Liver (tissue), 9 donors: Measurements from ENCODE around the gene FLAD1. TPM values are rescaled to one million over a fixed set of nuclear protein-coding genes. Genes with fewer than 3 reads are reported as not detected.

Source experiments
- DNase-seq: peaks from one replicate; pipeline ENCODE4 v3.0.0-alpha.2; 2017; ENCODE audit warnings: low spot score
- H3K27ac ChIP-seq, 2 donors: one replicate each; pipeline ENCODE4 v1.7.0; 2013; ENCODE audit warnings: inconsistent platforms in 2 of 2, low read length in 2 of 2, control low read depth in 1 of 2, low read depth in 1 of 2, mild to moderate bottlenecking in 1 of 2
- H3K27me3 ChIP-seq, 4 donors: one replicate each; pipeline versions ENCODE4 v1.6.1 to v1.7.0; 2013; ENCODE audit warnings: low read length in 3 of 4, inconsistent platforms in 1 of 4, mild to moderate bottlenecking in 1 of 4, moderate library complexity in 1 of 4; ENCODE audit not compliant: control insufficient read depth in 4 of 4, insufficient read depth in 4 of 4
- H3K36me3 ChIP-seq, 4 donors: one replicate each; pipeline versions ENCODE4 v1.6.1 to v1.7.0; 2013; ENCODE audit warnings: low read length in 3 of 4, mild to moderate bottlenecking in 3 of 4, low read depth in 1 of 4, moderate library complexity in 1 of 4; ENCODE audit not compliant: control insufficient read depth in 4 of 4, insufficient read depth in 3 of 4
- H3K4me1 ChIP-seq, 4 donors: one replicate each; pipeline versions ENCODE4 v1.6.1 to v1.7.0; 2013; ENCODE audit warnings: low read length in 3 of 4, mild to moderate bottlenecking in 3 of 4, moderate library complexity in 1 of 4; ENCODE audit not compliant: control insufficient read depth in 4 of 4, insufficient read depth in 4 of 4
- H3K4me3 ChIP-seq, 3 donors: one replicate each; pipeline versions ENCODE4 v1.6.1 to v1.7.0; 2013; ENCODE audit warnings: low read length in 3 of 3, control low read depth in 1 of 3, low read depth in 1 of 3, mild to moderate bottlenecking in 1 of 3
- H3K9ac ChIP-seq, 2 donors: one replicate each; pipeline ENCODE4 v1.7.0; 2013; ENCODE audit warnings: low read length in 2 of 2, mild to moderate bottlenecking in 2 of 2, moderate library complexity in 2 of 2, control low read depth in 1 of 2, low read depth in 1 of 2
- H3K9me3 ChIP-seq, 4 donors: one replicate each; pipeline versions ENCODE4 v1.6.1 to v1.7.0; 2013; ENCODE audit warnings: low read length in 3 of 4; ENCODE audit not compliant: control insufficient read depth in 4 of 4
- ATF3 ChIP-seq: IDR thresholded peaks from 2 replicates; pipeline ENCODE4 v1.6.1; 2016; ENCODE audit warnings: antibody characterized with exemption
- CTCF ChIP-seq: fragments of 150-350 bp; IDR thresholded peaks from 2 replicates; pipeline ENCODE4 v1.5.1; 2017; ENCODE audit warnings: improper control_type of control experiment, low read depth, low read length; ENCODE audit not compliant: missing input control
- EGR1 ChIP-seq, 2 donors: IDR thresholded peaks; 2 replicates each; pipeline ENCODE4 v1.6.1; 2016 to 2018; ENCODE audit warnings: antibody characterized with exemption in 2 of 2, low read depth in 2 of 2
- FOXA1 ChIP-seq: IDR thresholded peaks from 2 replicates; pipeline ENCODE4 v1.6.1; 2016; ENCODE audit warnings: antibody characterized with exemption
- FOXA2 ChIP-seq: IDR thresholded peaks from 2 replicates; pipeline ENCODE4 v1.6.1; 2016; ENCODE audit warnings: antibody characterized with exemption
- GABPA ChIP-seq, 2 donors: IDR thresholded peaks in 1 of 2; conservative IDR thresholded peaks in 1 of 2; 2 replicates each; pipeline ENCODE4 v1.6.1; 2016; ENCODE audit warnings: antibody characterized with exemption in 2 of 2, mild to moderate bottlenecking in 1 of 2, moderate library complexity in 1 of 2
- HNF4A ChIP-seq, 2 donors: conservative IDR thresholded peaks; 2 replicates each; pipeline ENCODE4 v1.6.1; 2016; ENCODE audit warnings: antibody characterized with exemption in 2 of 2, mild to moderate bottlenecking in 2 of 2
- HNF4G ChIP-seq: IDR thresholded peaks from 2 replicates; pipeline ENCODE4 v1.6.1; 2016; ENCODE audit warnings: antibody characterized with exemption
- JUND ChIP-seq, 2 donors: IDR thresholded peaks; 2 replicates each; pipeline ENCODE4 v1.6.1; 2016; ENCODE audit warnings: antibody characterized with exemption in 2 of 2
- NR2F2 ChIP-seq: IDR thresholded peaks from 2 replicates; pipeline ENCODE4 v1.6.1; 2016; ENCODE audit warnings: antibody characterized with exemption
- RXRA ChIP-seq, 2 donors: IDR thresholded peaks; 2 replicates each; pipeline ENCODE4 v1.6.1; 2017 to 2018; ENCODE audit warnings: antibody characterized with exemption in 2 of 2, mild to moderate bottlenecking in 1 of 2
- SP1 ChIP-seq: IDR thresholded peaks from 2 replicates; pipeline ENCODE4 v1.6.1; 2018; ENCODE audit warnings: antibody characterized with exemption, mild to moderate bottlenecking
- TAF1 ChIP-seq: conservative IDR thresholded peaks from 2 replicates; pipeline ENCODE4 v1.6.1; 2016; ENCODE audit warnings: antibody characterized with exemption, mild to moderate bottlenecking
- YY1 ChIP-seq: IDR thresholded peaks from 2 replicates; pipeline ENCODE4 v1.6.1; 2016; ENCODE audit warnings: antibody characterized with exemption, mild to moderate bottlenecking
- WGBS: extraction: QIAGEN DNeasy Blood & Tissue Kit; methylation state at CpG from one replicate; pipeline ENCODE4 v1.1.7; 2013; 5-methylcytosine and 5-hydroxymethylcytosine counted together
- polyA plus RNA-seq, 2 donors: library from polyadenylated mRNA; stranded (reverse) in 1 of 2; unstranded in 1 of 2; fragments of 200-250 nt in 1 of 2; fragments of >200 nt in 1 of 2; fragmentation: Nextera tagmentation in 1 of 2; extraction: Ambion mirVana in 1 of 2; gene quantifications; one replicate each; pipeline versions ENCODE4 v1.2.1 to v1.2.3, GENCODE V29; 2013 to 2015
- total RNA-seq, 2 donors: library from RNA; depleted of rRNA; stranded (reverse); fragments of >200 nt; gene quantifications; one replicate each; pipeline ENCODE4 v1.2.3, GENCODE V29; 2014
- TF ChIP-seq, protein P1 (sequence below): IDR thresholded peaks from 2 replicates; pipeline ENCODE4 v1.6.1; 2016; ENCODE audit warnings: antibody characterized with exemption
- TF ChIP-seq, protein P2 (sequence below): IDR thresholded peaks from 2 replicates; pipeline ENCODE4 v1.6.1; 2016; ENCODE audit warnings: antibody characterized with exemption
- TF ChIP-seq, protein P3 (sequence below): IDR thresholded peaks from 2 replicates; pipeline ENCODE4 v1.6.1; 2016; ENCODE audit warnings: antibody characterized with exemption, mild to moderate bottlenecking
- donor health status: healthy.
- donor health status: healthy.
- donor health status: healthy.
- donor health status: healthy.
- donor health status: healthy.

The FLAD1 gene
- total and polyA plus RNA-seq, 4 donors, result 10.4 to 31.6 (median 22.5) TPM

- no peak for TF ChIP-seq RXRA (IDR thresholded peaks at IDR 0.05)
- TF ChIP-seq, protein P1, sequence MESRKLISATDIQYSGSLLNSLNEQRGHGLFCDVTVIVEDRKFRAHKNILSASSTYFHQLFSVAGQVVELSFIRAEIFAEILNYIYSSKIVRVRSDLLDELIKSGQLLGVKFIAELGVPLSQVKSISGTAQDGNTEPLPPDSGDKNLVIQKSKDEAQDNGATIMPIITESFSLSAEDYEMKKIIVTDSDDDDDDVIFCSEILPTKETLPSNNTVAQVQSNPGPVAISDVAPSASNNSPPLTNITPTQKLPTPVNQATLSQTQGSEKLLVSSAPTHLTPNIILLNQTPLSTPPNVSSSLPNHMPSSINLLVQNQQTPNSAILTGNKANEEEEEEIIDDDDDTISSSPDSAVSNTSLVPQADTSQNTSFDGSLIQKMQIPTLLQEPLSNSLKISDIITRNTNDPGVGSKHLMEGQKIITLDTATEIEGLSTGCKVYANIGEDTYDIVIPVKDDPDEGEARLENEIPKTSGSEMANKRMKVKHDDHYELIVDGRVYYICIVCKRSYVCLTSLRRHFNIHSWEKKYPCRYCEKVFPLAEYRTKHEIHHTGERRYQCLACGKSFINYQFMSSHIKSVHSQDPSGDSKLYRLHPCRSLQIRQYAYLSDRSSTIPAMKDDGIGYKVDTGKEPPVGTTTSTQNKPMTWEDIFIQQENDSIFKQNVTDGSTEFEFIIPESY, result no peak
- no peak for TF ChIP-seq ATF3
- TF ChIP-seq TAF1, result no peak
- no peak for TF ChIP-seq CTCF
- TF ChIP-seq SP1, result no peak
- no peak for TF ChIP-seq FOXA1
- TF ChIP-seq EGR1 (IDR thresholded peaks at IDR 0.05; ENCODE audit: low read depth in 2 of 2), result no peak
- TF ChIP-seq, protein P2, sequence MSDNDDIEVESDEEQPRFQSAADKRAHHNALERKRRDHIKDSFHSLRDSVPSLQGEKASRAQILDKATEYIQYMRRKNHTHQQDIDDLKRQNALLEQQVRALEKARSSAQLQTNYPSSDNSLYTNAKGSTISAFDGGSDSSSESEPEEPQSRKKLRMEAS, result no peak
- TF ChIP-seq, protein P3, sequence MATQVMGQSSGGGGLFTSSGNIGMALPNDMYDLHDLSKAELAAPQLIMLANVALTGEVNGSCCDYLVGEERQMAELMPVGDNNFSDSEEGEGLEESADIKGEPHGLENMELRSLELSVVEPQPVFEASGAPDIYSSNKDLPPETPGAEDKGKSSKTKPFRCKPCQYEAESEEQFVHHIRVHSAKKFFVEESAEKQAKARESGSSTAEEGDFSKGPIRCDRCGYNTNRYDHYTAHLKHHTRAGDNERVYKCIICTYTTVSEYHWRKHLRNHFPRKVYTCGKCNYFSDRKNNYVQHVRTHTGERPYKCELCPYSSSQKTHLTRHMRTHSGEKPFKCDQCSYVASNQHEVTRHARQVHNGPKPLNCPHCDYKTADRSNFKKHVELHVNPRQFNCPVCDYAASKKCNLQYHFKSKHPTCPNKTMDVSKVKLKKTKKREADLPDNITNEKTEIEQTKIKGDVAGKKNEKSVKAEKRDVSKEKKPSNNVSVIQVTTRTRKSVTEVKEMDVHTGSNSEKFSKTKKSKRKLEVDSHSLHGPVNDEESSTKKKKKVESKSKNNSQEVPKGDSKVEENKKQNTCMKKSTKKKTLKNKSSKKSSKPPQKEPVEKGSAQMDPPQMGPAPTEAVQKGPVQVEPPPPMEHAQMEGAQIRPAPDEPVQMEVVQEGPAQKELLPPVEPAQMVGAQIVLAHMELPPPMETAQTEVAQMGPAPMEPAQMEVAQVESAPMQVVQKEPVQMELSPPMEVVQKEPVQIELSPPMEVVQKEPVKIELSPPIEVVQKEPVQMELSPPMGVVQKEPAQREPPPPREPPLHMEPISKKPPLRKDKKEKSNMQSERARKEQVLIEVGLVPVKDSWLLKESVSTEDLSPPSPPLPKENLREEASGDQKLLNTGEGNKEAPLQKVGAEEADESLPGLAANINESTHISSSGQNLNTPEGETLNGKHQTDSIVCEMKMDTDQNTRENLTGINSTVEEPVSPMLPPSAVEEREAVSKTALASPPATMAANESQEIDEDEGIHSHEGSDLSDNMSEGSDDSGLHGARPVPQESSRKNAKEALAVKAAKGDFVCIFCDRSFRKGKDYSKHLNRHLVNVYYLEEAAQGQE, result no peak
- TF ChIP-seq FOXA2, result no peak
- no peak for TF ChIP-seq GABPA (IDR thresholded peaks at IDR 0.05 in 1 of 2, conservative IDR thresholded peaks at IDR 0.05 in 1 of 2)
- no peak for TF ChIP-seq YY1
- no peak for TF ChIP-seq JUND (IDR thresholded peaks at IDR 0.05)
- no peak for TF ChIP-seq HNF4A (conservative IDR thresholded peaks at IDR 0.05)
- Histone ChIP-seq H3K9ac (no peak overlapping the region), H3K36me3 (no peaks in the 10 kb centered on the region), H3K27me3 (no peaks in the 10 kb centered on the region), H3K4me3 (no peak overlapping the region), H3K9me3 (no peaks in the 10 kb centered on the region), H3K4me1 (peaks cover 4 to 27% (median 15%) of the 10 kb centered on the region in 4 donors), H3K27ac (no peak overlapping the region)
- no peak for DNase-seq
- 70% methylated on average over 8 of the region's 8 CpGs for WGBS
Observed at GRCh38 chr1:155022136-155022926, 39.2 kb downstream of the FLAD1 start.

GRCh38 chr1:155022927-155023236 is 39.7 kb downstream of the FLAD1 start:
- H3K9ac ChIP-seq, result no peak overlapping the region

More at GRCh38 chr1:155022927-155023236, 39.7 kb downstream of the FLAD1 start:
- DNase-seq, result no peak
- Histone ChIP-seq H3K27ac (no peak overlapping the region), H3K4me1 (peaks cover under 1 to 21% (median 12%) of the 10 kb centered on the region in 4 donors), H3K9me3 (no peaks in the 10 kb centered on the region), H3K36me3 (no peaks in the 10 kb centered on the region), H3K27me3 (no peaks in the 10 kb centered on the region), H3K4me3 (no peak overlapping the region)
- WGBS, result 31% methylated on average over 4 of the region's 4 CpGs
- TF ChIP-seq HNF4G (no peak), JUND (IDR thresholded peaks at IDR 0.05) (no peak), YY1 (no peak), NR2F2 (no peak), SP1 (no peak), FOXA2 (no peak), HNF4A (conservative IDR thresholded peaks at IDR 0.05) (no peak), CTCF (no peak), FOXA1 (no peak)
